GM12878 (cell line): ENCODE measurements around the gene COX10.

Experiments
- ELK1 ChIP-seq: IDR thresholded peaks from 2 replicates; pipeline ENCODE4 v1.6.1; 2012; ENCODE audit warnings: low read depth, low read length, improper control_type of control experiment
- EP300 ChIP-seq, 2 experiments: fragments of 150-350 bp in 1 of 2; IDR thresholded peaks; 2 replicates each; pipeline ENCODE4 v1.6.1; 2011 to 2012; ENCODE audit warnings: low read depth in 2 of 2, low read length in 2 of 2, borderline replicate concordance in 1 of 2, improper control_type of control experiment in 1 of 2, inconsistent platforms in 1 of 2; ENCODE audit not compliant: control insufficient read depth in 1 of 2
- EZH2 ChIP-seq: IDR thresholded peaks from 2 replicates; pipeline ENCODE4 v1.6.1; 2012; ENCODE audit warnings: low read depth, mild to moderate bottlenecking, control low read depth, inconsistent platforms, low read length, borderline replicate concordance; ENCODE audit not compliant: control insufficient read depth
- GABPA ChIP-seq: IDR thresholded peaks from 2 replicates; pipeline ENCODE4 v1.6.1; 2014; ENCODE audit warnings: antibody characterized with exemption, low read depth, mild to moderate bottlenecking, inconsistent platforms
- HCFC1 ChIP-seq: fragments of 150-350 bp; IDR thresholded peaks from 2 replicates; pipeline ENCODE4 v1.6.1; 2014; ENCODE audit warnings: low read length
- MAX ChIP-seq: IDR thresholded peaks from 2 replicates; pipeline ENCODE4 v1.6.1; 2012; ENCODE audit warnings: low read depth, low read length, improper control_type of control experiment
- MTA2 ChIP-seq: fragments of 450-650 bp; IDR thresholded peaks from 2 replicates; pipeline ENCODE4 v1.6.1; 2016; ENCODE audit warnings: low read depth, mild to moderate bottlenecking, moderate library complexity
- POLR2A ChIP-seq: IDR thresholded peaks from 2 replicates; pipeline ENCODE4 v1.6.1; 2011; ENCODE audit warnings: low read depth, mild to moderate bottlenecking, low read length
- POLR2AphosphoS2 ChIP-seq: IDR thresholded peaks from 2 replicates; pipeline ENCODE4 v1.6.1; 2011; ENCODE audit warnings: low read depth, mild to moderate bottlenecking, low read length, improper control_type of control experiment, moderate library complexity
- SREBF2 ChIP-seq: IDR thresholded peaks from 2 replicates; pipeline ENCODE4 v1.6.1; 2012; ENCODE audit warnings: mild to moderate bottlenecking, low read length
- ZNF384 ChIP-seq: IDR thresholded peaks from 2 replicates; pipeline ENCODE4 v1.6.1; 2012; ENCODE audit warnings: low read depth, mild to moderate bottlenecking, low read length, improper control_type of control experiment, borderline replicate concordance
- TF ChIP-seq, protein P1 (sequence below), 3 experiments: IDR thresholded peaks in 2 of 3; conservative IDR thresholded peaks in 1 of 3; 2 replicates each; pipeline ENCODE4 v1.5.1; 2011; ENCODE audit warnings: low read depth in 3 of 3, low read length in 3 of 3, mild to moderate bottlenecking in 3 of 3, control low read depth in 2 of 3, moderate library complexity in 2 of 3, inconsistent platforms in 1 of 3, mixed read lengths in 1 of 3; ENCODE audit not compliant: control insufficient read depth in 2 of 3, insufficient read depth in 1 of 3; ENCODE audit errors: extremely low read depth in 1 of 3
- TF ChIP-seq, protein P2 (sequence below): IDR thresholded peaks from 2 replicates; pipeline ENCODE4 v1.6.1; 2012; ENCODE audit warnings: mild to moderate bottlenecking, low read depth, low read length

DNA sequence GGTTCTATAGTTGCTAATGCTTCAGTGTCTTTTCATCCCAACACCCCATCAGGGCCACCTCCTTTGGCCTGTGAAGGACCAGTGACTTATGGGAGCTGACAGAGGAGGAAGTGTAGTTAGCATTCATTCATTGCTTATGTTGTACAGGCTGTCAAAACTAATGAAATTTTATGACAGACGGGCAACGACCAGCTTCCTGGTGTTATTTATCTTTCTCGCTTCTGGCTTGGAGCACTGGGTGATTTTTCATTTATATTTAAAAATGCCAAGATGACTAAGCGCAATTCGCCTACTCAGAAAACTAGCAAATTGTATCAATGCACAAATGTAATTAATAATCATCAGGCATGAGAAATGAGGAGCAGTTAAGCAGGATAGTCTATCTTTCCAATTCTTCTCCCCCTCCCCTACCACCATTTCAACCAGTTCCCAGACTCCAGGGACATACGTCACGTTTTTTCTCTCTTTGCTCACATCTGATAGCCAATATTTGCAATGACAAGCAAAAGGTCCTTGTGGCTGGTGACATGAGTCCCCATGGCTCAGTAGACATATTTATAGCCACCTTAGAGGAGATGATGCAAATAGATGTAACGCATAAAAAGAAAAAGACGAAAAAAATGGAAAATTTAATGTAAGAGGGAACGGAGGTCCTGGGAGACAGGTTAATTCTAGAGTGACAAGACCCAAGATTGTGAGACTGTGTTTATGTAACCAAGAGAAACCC, 156.1 kb downstream of the COX10 start:
- TF ChIP-seq ZNF384: no peak
- no peak for TF ChIP-seq ELK1
- TF ChIP-seq MTA2: no peak
- TF ChIP-seq GABPA: no peak
- TF ChIP-seq EZH2: no peak
- TF ChIP-seq, protein P1, sequence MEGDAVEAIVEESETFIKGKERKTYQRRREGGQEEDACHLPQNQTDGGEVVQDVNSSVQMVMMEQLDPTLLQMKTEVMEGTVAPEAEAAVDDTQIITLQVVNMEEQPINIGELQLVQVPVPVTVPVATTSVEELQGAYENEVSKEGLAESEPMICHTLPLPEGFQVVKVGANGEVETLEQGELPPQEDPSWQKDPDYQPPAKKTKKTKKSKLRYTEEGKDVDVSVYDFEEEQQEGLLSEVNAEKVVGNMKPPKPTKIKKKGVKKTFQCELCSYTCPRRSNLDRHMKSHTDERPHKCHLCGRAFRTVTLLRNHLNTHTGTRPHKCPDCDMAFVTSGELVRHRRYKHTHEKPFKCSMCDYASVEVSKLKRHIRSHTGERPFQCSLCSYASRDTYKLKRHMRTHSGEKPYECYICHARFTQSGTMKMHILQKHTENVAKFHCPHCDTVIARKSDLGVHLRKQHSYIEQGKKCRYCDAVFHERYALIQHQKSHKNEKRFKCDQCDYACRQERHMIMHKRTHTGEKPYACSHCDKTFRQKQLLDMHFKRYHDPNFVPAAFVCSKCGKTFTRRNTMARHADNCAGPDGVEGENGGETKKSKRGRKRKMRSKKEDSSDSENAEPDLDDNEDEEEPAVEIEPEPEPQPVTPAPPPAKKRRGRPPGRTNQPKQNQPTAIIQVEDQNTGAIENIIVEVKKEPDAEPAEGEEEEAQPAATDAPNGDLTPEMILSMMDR (IDR thresholded peaks at IDR 0.05 in 2 of 3, conservative IDR thresholded peaks at IDR 0.05 in 1 of 3; ENCODE audit: control insufficient read depth in 2 of 3, extremely low read depth in 1 of 3, insufficient read depth in 1 of 3, low read depth in 3 of 3, low read length in 3 of 3): no peak
- TF ChIP-seq HCFC1: no peak
- no peak for TF ChIP-seq MAX
- TF ChIP-seq EP300 (IDR thresholded peaks at IDR 0.05; ENCODE audit: borderline replicate concordance in 1 of 2, control insufficient read depth in 1 of 2, low read depth in 2 of 2, low read length in 2 of 2): no peak
- no peak for TF ChIP-seq POLR2A
- TF ChIP-seq, protein P2, sequence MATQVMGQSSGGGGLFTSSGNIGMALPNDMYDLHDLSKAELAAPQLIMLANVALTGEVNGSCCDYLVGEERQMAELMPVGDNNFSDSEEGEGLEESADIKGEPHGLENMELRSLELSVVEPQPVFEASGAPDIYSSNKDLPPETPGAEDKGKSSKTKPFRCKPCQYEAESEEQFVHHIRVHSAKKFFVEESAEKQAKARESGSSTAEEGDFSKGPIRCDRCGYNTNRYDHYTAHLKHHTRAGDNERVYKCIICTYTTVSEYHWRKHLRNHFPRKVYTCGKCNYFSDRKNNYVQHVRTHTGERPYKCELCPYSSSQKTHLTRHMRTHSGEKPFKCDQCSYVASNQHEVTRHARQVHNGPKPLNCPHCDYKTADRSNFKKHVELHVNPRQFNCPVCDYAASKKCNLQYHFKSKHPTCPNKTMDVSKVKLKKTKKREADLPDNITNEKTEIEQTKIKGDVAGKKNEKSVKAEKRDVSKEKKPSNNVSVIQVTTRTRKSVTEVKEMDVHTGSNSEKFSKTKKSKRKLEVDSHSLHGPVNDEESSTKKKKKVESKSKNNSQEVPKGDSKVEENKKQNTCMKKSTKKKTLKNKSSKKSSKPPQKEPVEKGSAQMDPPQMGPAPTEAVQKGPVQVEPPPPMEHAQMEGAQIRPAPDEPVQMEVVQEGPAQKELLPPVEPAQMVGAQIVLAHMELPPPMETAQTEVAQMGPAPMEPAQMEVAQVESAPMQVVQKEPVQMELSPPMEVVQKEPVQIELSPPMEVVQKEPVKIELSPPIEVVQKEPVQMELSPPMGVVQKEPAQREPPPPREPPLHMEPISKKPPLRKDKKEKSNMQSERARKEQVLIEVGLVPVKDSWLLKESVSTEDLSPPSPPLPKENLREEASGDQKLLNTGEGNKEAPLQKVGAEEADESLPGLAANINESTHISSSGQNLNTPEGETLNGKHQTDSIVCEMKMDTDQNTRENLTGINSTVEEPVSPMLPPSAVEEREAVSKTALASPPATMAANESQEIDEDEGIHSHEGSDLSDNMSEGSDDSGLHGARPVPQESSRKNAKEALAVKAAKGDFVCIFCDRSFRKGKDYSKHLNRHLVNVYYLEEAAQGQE: no peak
- TF ChIP-seq SREBF2: no peak
- no peak for TF ChIP-seq POLR2AphosphoS2
